Esophagus muscularis mucosa (tissue), 4 donors: ENCODE measurements around the gene ZNF474.

Experiments used
- CTCF ChIP-seq, 3 experiments: fragments of 200-600 bp in 2 of 3; fragments of 450-650 bp in 1 of 3; sonication (generic) in 2 of 3; IDR thresholded peaks; one replicate each; pipeline ENCODE4 v1.5.1; 2017 to 2019; ENCODE audit warnings: antibody characterized with exemption in 3 of 3, mild to moderate bottlenecking in 2 of 3, moderate library complexity in 1 of 3
- EP300 ChIP-seq: sonication (generic); formaldehyde crosslinking; IDR thresholded peaks from one replicate; pipeline ENCODE4 v1.6.1; 2017; ENCODE audit warnings: antibody characterized with exemption
- POLR2A ChIP-seq: fragments of 450-650 bp; IDR thresholded peaks from one replicate; pipeline ENCODE4 v1.6.1; 2017; ENCODE audit warnings: antibody characterized with exemption, moderate library complexity, mild to moderate bottlenecking, low read depth
- POLR2AphosphoS5 ChIP-seq, 2 donors: sonication (generic); formaldehyde crosslinking; IDR thresholded peaks; one replicate each; pipeline ENCODE4 v1.6.1; 2017; ENCODE audit warnings: antibody characterized with exemption in 2 of 2

DNA sequence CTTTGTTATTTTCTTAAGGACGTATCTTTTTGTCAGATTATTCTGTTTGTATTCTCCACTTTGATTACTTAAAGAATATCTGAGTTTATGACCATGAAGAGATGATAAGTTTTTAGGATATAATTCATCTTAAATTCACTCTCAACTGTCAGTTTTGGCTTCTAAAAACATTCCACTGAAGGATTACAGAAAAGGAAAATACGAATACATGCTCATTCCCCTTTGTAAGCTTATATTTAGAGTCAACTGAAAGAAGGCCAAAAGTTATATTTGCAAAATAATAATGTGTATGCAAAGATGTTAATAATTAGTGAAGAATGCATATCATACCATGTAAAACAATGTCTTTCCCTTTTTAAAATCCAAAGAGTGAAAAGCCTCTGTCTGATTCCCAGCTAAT, 52.5 kb downstream of the ZNF474 start:
- TF ChIP-seq POLR2A = no peak
- no peak for TF ChIP-seq CTCF (IDR thresholded peaks at IDR 0.05)
- TF ChIP-seq EP300 = no peak
- no peak for TF ChIP-seq POLR2AphosphoS5 (IDR thresholded peaks at IDR 0.05)
